Body of pancreas (tissue), 4 donors: Measurements from ENCODE around the gene DOCK4.

ENCODE experiments used
- POLR2A ChIP-seq, 3 donors: fragments of 450-650 bp; IDR thresholded peaks; one replicate each; pipeline ENCODE4 v1.6.1; 2016; ENCODE audit warnings: antibody characterized with exemption in 3 of 3, mild to moderate bottlenecking in 2 of 3
- TF ChIP-seq, protein P1 (sequence below), 7 experiments: fragments of 450-650 bp in 4 of 7; fragments of 200-600 bp in 3 of 7; sonication (generic) in 3 of 7; IDR thresholded peaks; one replicate each; pipeline ENCODE4 v1.5.1; 2016 to 2019; ENCODE audit warnings: antibody characterized with exemption in 7 of 7

DNA sequence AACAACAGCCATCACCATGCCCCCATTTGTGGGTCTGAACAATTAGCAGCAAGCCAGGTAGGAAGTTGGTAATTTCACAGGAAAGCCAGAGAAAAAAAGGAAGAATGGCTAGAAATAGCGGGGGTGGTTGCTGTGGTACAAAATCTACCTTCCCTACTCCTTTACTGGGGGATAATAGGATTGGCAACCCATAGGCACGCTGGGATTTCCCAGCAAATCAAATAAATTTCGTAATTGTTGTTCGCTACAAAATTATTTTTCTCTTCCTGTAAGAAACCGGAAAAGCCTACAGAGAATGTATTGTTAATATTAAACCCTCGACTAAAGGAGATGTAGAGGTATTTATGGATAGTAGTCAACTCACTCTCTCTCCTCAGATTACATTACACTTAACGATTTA lies 123.9 kb downstream of the DOCK4 start:
- TF ChIP-seq, protein P1, sequence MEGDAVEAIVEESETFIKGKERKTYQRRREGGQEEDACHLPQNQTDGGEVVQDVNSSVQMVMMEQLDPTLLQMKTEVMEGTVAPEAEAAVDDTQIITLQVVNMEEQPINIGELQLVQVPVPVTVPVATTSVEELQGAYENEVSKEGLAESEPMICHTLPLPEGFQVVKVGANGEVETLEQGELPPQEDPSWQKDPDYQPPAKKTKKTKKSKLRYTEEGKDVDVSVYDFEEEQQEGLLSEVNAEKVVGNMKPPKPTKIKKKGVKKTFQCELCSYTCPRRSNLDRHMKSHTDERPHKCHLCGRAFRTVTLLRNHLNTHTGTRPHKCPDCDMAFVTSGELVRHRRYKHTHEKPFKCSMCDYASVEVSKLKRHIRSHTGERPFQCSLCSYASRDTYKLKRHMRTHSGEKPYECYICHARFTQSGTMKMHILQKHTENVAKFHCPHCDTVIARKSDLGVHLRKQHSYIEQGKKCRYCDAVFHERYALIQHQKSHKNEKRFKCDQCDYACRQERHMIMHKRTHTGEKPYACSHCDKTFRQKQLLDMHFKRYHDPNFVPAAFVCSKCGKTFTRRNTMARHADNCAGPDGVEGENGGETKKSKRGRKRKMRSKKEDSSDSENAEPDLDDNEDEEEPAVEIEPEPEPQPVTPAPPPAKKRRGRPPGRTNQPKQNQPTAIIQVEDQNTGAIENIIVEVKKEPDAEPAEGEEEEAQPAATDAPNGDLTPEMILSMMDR (IDR thresholded peaks at IDR 0.05), result no peak
- no peak for TF ChIP-seq POLR2A (IDR thresholded peaks at IDR 0.05)
